SH-SY5Y (cell line): ENCODE data around the gene NENF.

Experiments
- GATA2 ChIP-seq: IDR thresholded peaks from 2 replicates; pipeline ENCODE4 v1.6.1; 2011; ENCODE audit warnings: mild to moderate bottlenecking, low read depth, low read length
- GATA3 ChIP-seq: IDR thresholded peaks from 2 replicates; pipeline ENCODE4 v1.6.1; 2011; ENCODE audit warnings: low read depth, mild to moderate bottlenecking, low read length, moderate library complexity

- TF ChIP-seq GATA2 (no peak), GATA3 (no peak)
Measured at GRCh38 chr1:212491454-212491853, 58.7 kb downstream of the NENF start.
